ENCODE measurements around the gene GCA.

GCA gene

GRCh38 chr2:162379719-162380580, 36.0 kb downstream of the GCA start:
- TF ChIP-seq CTCF (IDR thresholded peaks at IDR 0.05; ENCODE audit: insufficient read depth, low read length), result no peak
- no peak for TF ChIP-seq POLR2AphosphoS5 (IDR thresholded peaks at IDR 0.05; ENCODE audit: low read depth)
- TF ChIP-seq REST (IDR thresholded peaks at IDR 0.05; ENCODE audit: insufficient replicate concordance, low read depth), result no peak
- TF ChIP-seq GABPA (IDR thresholded peaks at IDR 0.05; ENCODE audit: low read depth), result no peak
- Histone ChIP-seq H3K4me3 (replicated peaks; ENCODE audit: insufficient read depth, low read length) (no peak overlapping the region), H3K27me3 (ENCODE audit: insufficient read depth, poor library complexity, severe bottlenecking) (peaks cover 3% of the 10 kb centered on the region), H3K27ac (replicated peaks) (no peak overlapping the region)
- no peak for DNase-seq (ENCODE audit: low read depth in 1 of 2, low spot score in 1 of 2)

- DNase-seq (ENCODE audit: low read depth in 1 of 2, low spot score in 1 of 2), result no peak
- peaks cover 3% of the 10 kb centered on the region for H3K27me3 ChIP-seq (ENCODE audit: insufficient read depth, poor library complexity, severe bottlenecking)
- H3K27ac ChIP-seq (replicated peaks), result no peak overlapping the region
- TF ChIP-seq POLR2AphosphoS5 (IDR thresholded peaks at IDR 0.05; ENCODE audit: low read depth), result no peak
- TF ChIP-seq GABPA (IDR thresholded peaks at IDR 0.05; ENCODE audit: low read depth), result no peak
- no peak for TF ChIP-seq CTCF (IDR thresholded peaks at IDR 0.05; ENCODE audit: insufficient read depth, low read length)
- no peak for TF ChIP-seq SPI1 (IDR thresholded peaks at IDR 0.05; ENCODE audit: borderline replicate concordance, low read depth)
- H3K4me3 ChIP-seq (replicated peaks; ENCODE audit: insufficient read depth, low read length), result no peak overlapping the region
Measured at GRCh38 chr2:162381851-162382250, 37.9 kb downstream of the GCA start.

- Histone ChIP-seq H3K27ac (replicated peaks) (no peak overlapping the region), H3K27me3 (ENCODE audit: insufficient read depth, poor library complexity, severe bottlenecking) (peaks cover 3% of the 10 kb centered on the region), H3K4me3 (replicated peaks; ENCODE audit: insufficient read depth, low read length) (no peak overlapping the region)
- DNase-seq (ENCODE audit: low read depth in 1 of 2, low spot score in 1 of 2), result no peak
- TF ChIP-seq SPI1 (IDR thresholded peaks at IDR 0.05; ENCODE audit: borderline replicate concordance, low read depth) (no peak), GABPA (IDR thresholded peaks at IDR 0.05; ENCODE audit: low read depth) (no peak), REST (IDR thresholded peaks at IDR 0.05; ENCODE audit: insufficient replicate concordance, low read depth) (no peak), CTCF (IDR thresholded peaks at IDR 0.05; ENCODE audit: insufficient read depth, low read length) (no peak), POLR2AphosphoS5 (IDR thresholded peaks at IDR 0.05; ENCODE audit: low read depth) (no peak)
Measured at GRCh38 chr2:162382278-162382677, 38.3 kb downstream of the GCA start.
